HepG2 (cell line): Measurements from ENCODE around the gene SKIDA1. TPM values are rescaled to one million over a fixed set of nuclear protein-coding genes. Genes with fewer than 3 reads are reported as not detected.

ENCODE experiments used
- ATAC-seq: fragments of 200-7000 bp; cut with Tn5 transposase; 3 replicates; pipeline ENCODE4 v1.9.1; 2020; ENCODE audit warnings: mild to moderate bottlenecking, moderate library complexity
- BruUV-seq: library from RNA; stranded (reverse); fragments of 400-500 nt; replicated peaks from 2 replicates; lab custom pipeline; 2021; lab: Mats Ljungman, UMichigan
- CTCF ChIA-PET: fragments of 300-600 bp; formaldehyde crosslinking; extraction: SDS; loops from one replicate; lab custom pipeline; 2021; ENCODE audit warnings: low total read pairs, inconsistent platforms, low intra/inter-chr PET ratio; lab: Yijun Ruan, JAX
- POLR2A ChIA-PET: fragments of 350-600 bp; sonication (Branson Sonifier 250); formaldehyde crosslinking; loops from one replicate; lab custom pipeline; 2020; ENCODE audit warnings: antibody characterized with exemption, inconsistent platforms; lab: Yijun Ruan, JAX
- DNase-seq: peaks from one replicate; pipeline ENCODE4 v3.0.0-alpha.2; 2015; ENCODE audit warnings: low spot score
- FAIRE-seq: peaks from 3 replicates; lab custom pipeline; 2011; peaks lifted over from hg19 to GRCh38; lab: Jason Lieb, UNC
- H2AFZ ChIP-seq: one replicate; pipeline ENCODE4 v1.6.1; 2011; ENCODE audit warnings: low read length, inconsistent platforms
- H3K27ac ChIP-seq: fragments of 300-600 bp; 3 replicates; pipeline ENCODE4 v1.8.0; 2011; ENCODE audit warnings: mixed run types, mild to moderate bottlenecking, mixed read lengths, low read length, inconsistent platforms; ENCODE audit not compliant: insufficient read depth; ENCODE audit errors: extremely low read length
- H3K27me3 ChIP-seq, 2 experiments: fragments of 200-600 bp in 1 of 2; 2 replicates in 1 of 2; 3 replicates in 1 of 2; pipeline versions ENCODE4 v1.6.0 to v1.8.0; 2011; ENCODE audit warnings: low read length in 2 of 2, mild to moderate bottlenecking in 2 of 2, moderate library complexity in 2 of 2, inconsistent platforms in 1 of 2; ENCODE audit not compliant: insufficient read depth in 2 of 2, control insufficient read depth in 1 of 2
- H3K36me3 ChIP-seq, 2 experiments: fragments of 200-600 bp in 1 of 2; replicated peaks in 1 of 2; 2 replicates in 1 of 2; 3 replicates in 1 of 2; pipeline versions ENCODE4 v1.5.1 to v1.8.0; 2011; ENCODE audit warnings: low read length in 2 of 2, inconsistent platforms in 1 of 2; ENCODE audit not compliant: insufficient read depth in 2 of 2, control insufficient read depth in 1 of 2
- H3K4me1 ChIP-seq: 2 replicates; pipeline ENCODE4 v1.5.1; 2012; ENCODE audit warnings: low read length, inconsistent platforms; ENCODE audit not compliant: insufficient read depth
- H3K4me2 ChIP-seq: 2 replicates; pipeline ENCODE4 v1.6.0; 2011; ENCODE audit warnings: low read depth, low read length, inconsistent platforms
- H3K4me3 ChIP-seq, 3 experiments: fragments of 200-600 bp in 1 of 3; sonication (generic), shearing (Covaris generic) in 1 of 3; replicated peaks in 1 of 3; 2 replicates each; pipeline ENCODE4 v1.5.1; 2011 to 2016; ENCODE audit warnings: low read length in 3 of 3, inconsistent platforms in 2 of 3, low read depth in 2 of 3, mild to moderate bottlenecking in 2 of 3, control low read depth in 1 of 3, mixed read lengths in 1 of 3; ENCODE audit not compliant: insufficient read depth in 1 of 3
- H3K79me2 ChIP-seq: one replicate; pipeline ENCODE4 v1.6.1; 2011; ENCODE audit warnings: low read length, inconsistent platforms; ENCODE audit not compliant: insufficient read depth
- H3K9ac ChIP-seq: 2 replicates; pipeline ENCODE4 v1.6.0; 2011; ENCODE audit warnings: mild to moderate bottlenecking, low read depth, low read length, inconsistent platforms; ENCODE audit not compliant: insufficient read depth
- H3K9me3 ChIP-seq: 2 replicates; pipeline ENCODE4 v1.5.1; 2012; ENCODE audit warnings: mild to moderate bottlenecking, low read length
- H4K20me1 ChIP-seq: 2 replicates; pipeline ENCODE4 v1.6.0; 2011; ENCODE audit warnings: inconsistent platforms, mild to moderate bottlenecking, low read length, moderate library complexity; ENCODE audit not compliant: insufficient read depth
- ATF7 ChIP-seq, 2 experiments: fragments of 450-650 bp in 1 of 2; sonication (generic) in 1 of 2; formaldehyde crosslinking in 1 of 2; IDR thresholded peaks; 2 replicates each; pipeline versions ENCODE4 v1.4.0 to v1.6.1; 2016 to 2020; ENCODE audit warnings: antibody characterized with exemption in 1 of 2, mild to moderate bottlenecking in 1 of 2, missing genetic modification reagents in 1 of 2
- CHD2 ChIP-seq: IDR thresholded peaks from 2 replicates; pipeline ENCODE4 v1.6.1; 2011; ENCODE audit warnings: low read depth, low read length, improper control_type of control experiment
- CREB1 ChIP-seq, 2 experiments: fragments of 450-650 bp in 1 of 2; IDR thresholded peaks; 2 replicates each; pipeline ENCODE4 v1.6.1; 2016 to 2017; ENCODE audit warnings: control low read depth in 1 of 2, mild to moderate bottlenecking in 1 of 2, missing compliant biosample characterization in 1 of 2, missing genetic modification characterization in 1 of 2
- MAFK ChIP-seq, 2 experiments: IDR thresholded peaks in 1 of 2; conservative IDR thresholded peaks in 1 of 2; 2 replicates each; pipeline ENCODE4 v1.6.1; 2011; ENCODE audit warnings: improper control_type of control experiment in 2 of 2, low read length in 2 of 2
- NPAS2 ChIP-seq: sonication (generic); formaldehyde crosslinking; IDR thresholded peaks from 2 replicates; pipeline ENCODE4 v1.8.0; 2022; ENCODE audit warnings: mild to moderate bottlenecking, missing genetic modification reagents, borderline replicate concordance
- RORA ChIP-seq: sonication (generic); formaldehyde crosslinking; IDR thresholded peaks from 2 replicates; pipeline ENCODE4 v1.5.0; 2020; ENCODE audit warnings: mild to moderate bottlenecking, missing genetic modification reagents, moderate library complexity
- SIN3A ChIP-seq: IDR thresholded peaks from 2 replicates; pipeline ENCODE4 v1.6.1; 2011; ENCODE audit warnings: low read depth, mild to moderate bottlenecking, control low read depth, low read length, borderline replicate concordance
- ZKSCAN1 ChIP-seq: fragments of 150-350 bp; IDR thresholded peaks from 2 replicates; pipeline ENCODE4 v1.6.1; 2014; ENCODE audit warnings: low read length
- ZNF367 ChIP-seq: sonication (generic); formaldehyde crosslinking; IDR thresholded peaks from 2 replicates; pipeline ENCODE4 v1.4.0; 2020; ENCODE audit warnings: missing genetic modification reagents, borderline replicate concordance
- ZNF660 ChIP-seq: sonication (generic); formaldehyde crosslinking; IDR thresholded peaks from 2 replicates; pipeline ENCODE4 v1.5.1; 2020; ENCODE audit warnings: mild to moderate bottlenecking, low read depth, missing genetic modification reagents, borderline replicate concordance
- WGBS: methylation state at CpG from one replicate; pipeline ENCODE4 v1.1.6; 2017; ENCODE audit warnings: low lambda C conversion rate; 5-methylcytosine and 5-hydroxymethylcytosine counted together
- in situ Hi-C: cut with HindIII; loops from 2 replicates; pipeline ENCODE4 v1.10.0; 2017; ENCODE audit warnings: low pct_unique_long_range_greater_than_20kb; ENCODE audit not compliant: extremely low pct_ligation_motif_present
- intact Hi-C: fragments of 100-400 bp; cut with micrococcal nuclease; formaldehyde crosslinking; loops from one replicate; pipeline ENCODE4 v1.10.0; 2022; ENCODE audit not compliant: unreplicated experiment
- polyA plus RNA-seq, 8 experiments: library from polyadenylated mRNA; depleted of rRNA in 3 of 8; stranded (reverse) in 7 of 8; unstranded in 1 of 8; fragments of >200 nt; fragmentation: Illumina TruSeq in 4 of 8; extraction: Trizol in 4 of 8; gene quantifications; 2 replicates each; pipeline versions ENCODE4 v1.2.1 to v1.2.3, GENCODE V29; 2011 to 2016; ENCODE audit warnings: low read depth in 4 of 8, missing spikeins in 1 of 8, mixed read lengths in 1 of 8; ENCODE audit not compliant: insufficient read depth in 1 of 8
- total RNA-seq, 5 experiments: library from RNA; depleted of rRNA; stranded (reverse); fragments of >200 nt; fragmentation: Illumina TruSeq; extraction: Trizol; gene quantifications; 2 replicates each; pipeline ENCODE4 v1.2.3, GENCODE V29; 2016; ENCODE audit warnings: low read depth in 1 of 5
- TF ChIP-seq, protein P1 (sequence below): sonication (generic); formaldehyde crosslinking; conservative IDR thresholded peaks from 2 replicates; pipeline ENCODE4 v1.4.0; 2020; ENCODE audit warnings: missing genetic modification reagents

Gene SKIDA1
- total and polyA plus RNA-seq, 2 of the 13 experiments (the other 11 are each of a cell fraction or from before 2014, with no cell fraction given): 0.73 to 1.5 TPM

GRCh38 chr10:21531164-21531563 is 5.7 kb upstream of the SKIDA1 start:
- H3K27me3 ChIP-seq: no peaks in the 10 kb centered on the region; a peak in 1 of 5 replicates
- no peak for ATAC-seq
- no peaks in the 10 kb centered on the region for H3K36me3 ChIP-seq
- intact Hi-C loops (no loop called here), in situ Hi-C loops (no loop called here)
- no peak overlapping the region for H3K27ac ChIP-seq
- CTCF ChIA-PET: no interaction called here
- no peak overlapping the region for H3K9ac ChIP-seq
- no TSS peak for BruUV-seq
- no peak for DNase-seq
- TF ChIP-seq ATF7 (IDR thresholded peaks at IDR 0.05) (0 out of 2 replicates have a peak, but pooled peaks have one; percentile 5), ATF7 (CRISPR knock-in tag; IDR thresholded peaks at IDR 0.05) (no peak), RORA (CRISPR knock-in tag) (no peak), NPAS2 (no peak), ZKSCAN1 (no peak)
- TF ChIP-seq, protein P1, sequence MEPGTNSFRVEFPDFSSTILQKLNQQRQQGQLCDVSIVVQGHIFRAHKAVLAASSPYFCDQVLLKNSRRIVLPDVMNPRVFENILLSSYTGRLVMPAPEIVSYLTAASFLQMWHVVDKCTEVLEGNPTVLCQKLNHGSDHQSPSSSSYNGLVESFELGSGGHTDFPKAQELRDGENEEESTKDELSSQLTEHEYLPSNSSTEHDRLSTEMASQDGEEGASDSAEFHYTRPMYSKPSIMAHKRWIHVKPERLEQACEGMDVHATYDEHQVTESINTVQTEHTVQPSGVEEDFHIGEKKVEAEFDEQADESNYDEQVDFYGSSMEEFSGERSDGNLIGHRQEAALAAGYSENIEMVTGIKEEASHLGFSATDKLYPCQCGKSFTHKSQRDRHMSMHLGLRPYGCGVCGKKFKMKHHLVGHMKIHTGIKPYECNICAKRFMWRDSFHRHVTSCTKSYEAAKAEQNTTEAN (CRISPR knock-in tag): no peak
- no peak overlapping the region for H2AFZ ChIP-seq
- WGBS: 95% methylated on average over 1 of the region's 1 CpG
- POLR2A ChIA-PET: interaction anchor here (3.4 kb wide), 1 partner anchor 35 kb away, joined by 40 read pairs; no protein-coding TSS in a partner anchor
- no peak overlapping the region for H3K4me3 ChIP-seq
- peaks cover 38% of the 10 kb centered on the region for H3K4me1 ChIP-seq
- H3K9me3 ChIP-seq: no peaks in the 10 kb centered on the region
- peaks cover 8% of the 10 kb centered on the region; the same call in 1 of the 2 replicates for H4K20me1 ChIP-seq
- H3K4me2 ChIP-seq: no peak overlapping the region
- no peak for FAIRE-seq
- H3K79me2 ChIP-seq: peaks cover 64% of the 10 kb centered on the region

- DNase-seq: no peak
Measured at GRCh38 chr10:21530641-21531040, 5.2 kb upstream of the SKIDA1 start.

More at GRCh38 chr10:21530641-21531040, 5.2 kb upstream of the SKIDA1 start:
- Histone ChIP-seq H3K79me2 (peaks cover 58% of the 10 kb centered on the region), H2AFZ (no peak overlapping the region), H3K9me3 (no peaks in the 10 kb centered on the region), H3K27ac (no peak overlapping the region), H3K9ac (no peak overlapping the region), H3K4me1 (peaks cover 33% of the 10 kb centered on the region), H3K4me3 (no peak overlapping the region), H3K36me3 (no peaks in the 10 kb centered on the region), H3K27me3 (no peaks in the 10 kb centered on the region; a peak in 1 of 5 replicates), H3K4me2 (no peak overlapping the region), H4K20me1 (peaks cover 3% of the 10 kb centered on the region; the same call in 1 of the 2 replicates)
- no TSS peak for BruUV-seq
- FAIRE-seq: no peak
- CTCF ChIA-PET: no interaction called here
- ATAC-seq: no peak
- intact Hi-C loops (no loop called here), in situ Hi-C loops (no loop called here)
- POLR2A ChIA-PET: interaction anchor here (2.1 to 3.4 kb wide), 2 partner anchors 34 kb away, joined by 14 to 40 read pairs; no protein-coding TSS in a partner anchor
- whole genome bisulfite sequencing: 57% methylated on average over 1 of the region's 1 CpG
- TF ChIP-seq MAFK (conservative IDR thresholded peaks at IDR 0.05 in 1 of 2, IDR thresholded peaks at IDR 0.05 in 1 of 2; ENCODE audit: low read length in 2 of 2) (no peak), SIN3A (no peak), ZNF660 (CRISPR knock-in tag) (no peak), CREB1 (IDR thresholded peaks at IDR 0.05) (no peak), CREB1 (CRISPR knock-in tag; IDR thresholded peaks at IDR 0.05) (0 out of 2 replicates have a peak, but pooled peaks have one; percentile 12), ZNF367 (CRISPR knock-in tag) (no peak), CHD2 (no peak)
- TF ChIP-seq, all 625 proteins: peak for 1
